HG02884 (cell line): ENCODE measurements around the gene TNS3.
"Not testable (repeated sequence)": the region's sequence is repeated elsewhere in the genome, so short reads cannot be mapped to it uniquely, and the experiment has no call there.

Experiments used
- ATAC-seq: cut with Tn5 transposase; IDR thresholded peaks from one replicate; pipeline ENCODE4 v1.9.1; 2021; ENCODE audit warnings: mild to moderate bottlenecking, moderate library complexity; ENCODE audit not compliant: unreplicated experiment

The TNS3 gene

DNA sequence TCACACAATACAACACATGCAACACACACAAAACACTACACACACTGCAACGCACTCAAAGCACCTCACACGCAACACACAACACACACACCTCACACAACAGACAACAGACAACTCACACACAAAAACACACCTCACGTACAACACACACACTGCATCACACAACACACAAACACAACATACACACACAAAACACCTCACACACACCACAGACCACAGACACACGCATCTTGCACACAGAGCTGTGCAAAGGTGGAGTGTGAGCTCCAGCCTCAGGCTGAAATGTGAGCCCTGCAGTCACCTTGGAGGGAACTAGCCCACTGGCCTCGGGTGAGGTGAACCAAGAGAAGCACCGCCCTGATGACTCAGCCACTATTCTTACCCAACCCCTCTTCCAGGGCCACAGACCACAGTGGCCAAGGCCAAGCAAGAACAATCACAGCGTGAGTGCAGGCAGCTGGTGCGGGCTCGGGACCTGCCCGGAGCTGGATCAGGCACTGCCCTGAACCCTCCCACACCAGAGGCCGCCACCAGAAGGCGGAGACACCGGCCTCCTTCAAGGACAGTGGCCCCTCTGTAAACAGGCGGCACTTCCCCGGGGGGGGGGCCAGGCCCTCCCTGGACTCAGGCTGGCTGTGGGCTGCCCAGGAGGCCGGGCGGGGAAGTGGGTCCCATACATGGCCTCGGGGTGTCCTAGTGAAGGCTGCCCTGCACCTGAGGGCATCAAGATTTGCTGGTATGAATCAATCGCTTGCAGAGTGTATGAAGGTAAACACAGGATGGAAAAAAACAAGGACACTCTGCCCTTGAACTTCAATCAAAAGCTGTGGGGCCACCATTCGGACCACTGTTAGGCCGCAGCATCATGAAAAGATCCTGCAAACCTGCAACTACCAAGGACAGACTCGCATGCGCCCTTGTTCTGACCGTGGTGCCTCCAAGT is 106.7 kb downstream of the TNS3 start:
- ATAC-seq, result peak; percentile 94

DNA sequence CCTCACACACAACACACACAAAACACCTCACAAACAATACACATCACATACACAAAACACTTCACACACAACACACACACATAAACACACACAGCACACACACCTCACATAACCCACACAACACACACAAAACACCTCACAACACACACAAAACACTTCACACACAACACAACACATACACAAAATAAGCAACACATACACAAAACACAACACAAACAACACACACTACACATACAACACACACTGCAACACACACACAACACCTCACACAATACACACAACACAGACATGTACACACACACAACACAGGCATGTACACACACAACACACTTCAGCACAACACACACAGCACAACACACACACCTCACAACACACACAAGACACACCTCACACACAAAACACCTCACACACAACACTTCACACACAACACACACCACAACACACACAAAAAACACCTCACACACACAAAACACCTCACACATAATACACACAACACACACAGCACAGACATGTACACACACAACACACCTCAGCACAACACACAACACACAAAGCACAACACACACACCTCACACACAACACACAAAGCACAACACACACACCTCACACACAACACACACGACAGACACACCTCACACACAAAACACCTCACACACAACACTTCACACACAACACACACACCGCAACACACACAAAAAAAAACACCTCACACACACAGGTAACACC is 107.5 kb downstream of the TNS3 start:
- no peak for ATAC-seq

DNA sequence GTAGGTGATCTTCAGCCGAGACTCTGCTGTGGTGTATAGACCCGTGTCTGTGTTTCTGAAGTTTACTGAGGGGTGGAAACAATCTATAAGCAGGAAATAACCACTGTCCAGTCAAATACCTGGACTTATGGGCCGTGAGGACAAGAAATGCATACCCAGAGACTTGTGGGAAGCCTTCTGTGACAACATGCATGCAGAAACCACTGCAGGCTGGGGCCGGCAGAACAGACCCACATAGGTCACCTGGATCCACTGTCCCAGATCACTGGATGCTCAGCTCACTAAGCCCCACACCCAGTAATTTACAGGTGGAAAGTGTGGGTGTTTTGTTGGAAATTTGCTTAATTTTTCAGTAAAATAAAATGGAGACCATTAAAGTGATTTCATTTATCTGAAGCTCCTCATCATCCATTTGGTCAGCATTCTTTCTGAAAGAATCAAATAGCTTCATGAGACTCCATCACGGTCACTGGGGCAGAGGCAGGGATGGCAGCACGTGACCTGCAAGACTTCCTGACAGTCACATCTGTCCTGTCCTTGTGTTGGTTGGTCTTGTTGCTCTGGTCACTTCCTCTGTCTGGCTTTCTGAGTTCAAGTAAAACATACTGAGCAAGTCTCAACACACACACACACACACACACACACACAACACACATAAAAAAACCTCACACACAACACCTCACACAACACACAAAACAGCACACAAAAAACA is 108.3 kb downstream of the TNS3 start:
- ATAC-seq, result no peak

DNA sequence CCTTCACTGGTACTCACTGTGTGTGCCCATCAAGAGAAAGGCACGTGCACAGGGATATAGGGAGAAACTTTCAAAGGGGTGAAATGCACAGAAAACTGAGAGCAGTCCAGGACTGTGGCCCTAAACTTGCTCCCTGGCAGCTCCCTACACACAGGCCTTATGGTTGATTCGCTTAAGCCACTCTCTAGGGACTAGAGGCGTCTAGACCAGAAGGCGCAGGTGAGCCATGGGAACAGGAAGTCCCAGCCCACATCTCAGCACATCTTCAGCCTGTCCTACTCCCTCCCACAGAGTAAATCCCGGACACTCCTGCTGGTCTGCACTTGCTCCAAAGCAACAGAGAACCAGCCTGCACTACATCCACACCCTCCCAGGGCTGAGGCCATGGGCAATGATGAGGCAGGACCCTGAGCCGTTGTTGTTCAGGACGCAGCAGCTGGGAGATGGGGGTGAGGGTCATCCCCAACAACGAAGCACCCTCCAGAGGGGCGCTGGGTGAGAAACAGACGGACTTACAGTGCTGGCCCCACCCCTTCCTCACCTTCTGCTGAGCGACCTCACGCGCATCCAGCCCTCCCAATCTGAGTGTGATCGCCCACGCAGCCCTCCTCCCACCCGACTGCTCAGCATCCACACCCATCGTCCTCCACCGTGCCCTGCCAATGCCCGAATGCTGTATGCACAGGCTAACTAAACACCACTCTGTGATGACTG is 109.3 kb downstream of the TNS3 start:
- no peak for ATAC-seq

GRCh38 chr7:47471831-47472230 is 110.1 kb downstream of the TNS3 start:
- ATAC-seq, result no peak

DNA sequence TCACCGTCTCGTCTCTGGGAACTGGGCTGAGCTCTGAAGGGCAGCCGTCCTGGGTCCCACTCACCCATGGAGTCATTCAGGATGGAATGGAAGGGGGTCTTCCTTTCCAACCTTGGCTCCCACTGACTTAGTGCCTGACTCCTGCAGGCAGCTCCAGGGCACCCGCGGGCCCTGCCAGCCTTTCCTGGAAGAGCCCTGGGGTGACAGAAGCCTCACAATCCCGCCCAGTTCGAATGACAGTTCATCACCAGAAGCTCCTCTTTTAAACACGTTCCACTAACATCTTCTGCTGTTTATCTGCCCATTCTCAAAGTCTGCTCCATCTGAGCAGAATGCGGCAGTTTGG is 110.6 kb downstream of the TNS3 start:
- no peak for ATAC-seq

DNA sequence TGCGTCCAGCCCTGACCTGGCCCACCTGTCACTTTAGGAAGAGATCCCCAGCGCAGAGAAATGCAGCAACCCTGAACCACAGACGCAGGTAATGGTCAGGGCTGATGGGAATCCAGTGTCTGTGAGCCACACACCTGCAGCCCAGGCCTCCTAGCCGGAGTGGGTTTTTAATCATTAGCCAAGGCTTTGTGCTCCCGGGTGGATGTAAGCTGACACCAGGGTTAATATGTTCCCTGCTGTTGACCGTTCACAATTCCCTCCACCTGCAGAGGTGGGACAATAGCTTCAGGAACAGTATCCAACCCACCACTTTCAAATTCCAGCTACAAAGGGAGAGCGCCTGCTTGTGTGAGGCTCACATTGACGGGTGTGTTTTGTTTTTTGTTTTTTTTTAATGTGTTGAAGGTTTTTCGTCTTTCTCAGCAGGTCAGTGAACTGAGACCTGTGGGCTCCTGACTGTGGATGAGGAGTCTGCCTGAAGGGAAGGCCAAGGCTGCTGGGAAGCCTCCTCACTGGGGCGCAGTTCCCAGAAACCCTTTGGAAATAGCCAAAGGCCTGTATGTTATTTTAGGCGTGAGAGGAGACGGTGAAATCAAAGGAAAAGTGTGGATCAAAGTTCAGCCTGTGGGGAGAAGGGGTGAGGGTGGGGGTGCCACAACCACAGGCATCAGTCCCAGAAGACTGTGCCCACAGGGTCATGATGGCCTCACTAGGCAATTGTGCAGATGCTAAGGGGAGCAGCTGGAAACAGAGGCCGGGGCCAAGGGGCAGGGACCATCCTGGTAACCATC is 111.1 kb downstream of the TNS3 start:
- no peak for ATAC-seq

DNA sequence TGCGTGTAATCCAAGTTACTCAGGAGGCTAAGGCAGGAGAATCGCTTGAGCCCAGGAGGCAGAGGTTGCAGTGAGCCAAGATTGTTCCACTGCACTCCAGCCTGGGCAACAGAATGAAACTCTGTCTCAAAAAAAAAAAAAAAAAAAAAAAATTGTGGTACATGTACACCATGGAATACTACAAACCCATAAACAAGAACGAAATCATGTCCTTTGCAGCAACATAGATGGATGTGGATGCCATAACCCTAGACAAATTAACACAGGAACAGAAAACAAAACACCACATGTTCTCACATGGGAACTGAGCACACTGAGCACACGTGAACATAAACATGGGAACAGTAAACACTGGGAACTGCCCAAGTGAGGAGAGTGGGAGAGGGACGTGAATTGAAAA is 112.1 kb downstream of the TNS3 start:
- ATAC-seq, result not testable (repeated sequence)

GRCh38 chr7:47466832-47467231 is 115.1 kb downstream of the TNS3 start:
- no peak for ATAC-seq

DNA sequence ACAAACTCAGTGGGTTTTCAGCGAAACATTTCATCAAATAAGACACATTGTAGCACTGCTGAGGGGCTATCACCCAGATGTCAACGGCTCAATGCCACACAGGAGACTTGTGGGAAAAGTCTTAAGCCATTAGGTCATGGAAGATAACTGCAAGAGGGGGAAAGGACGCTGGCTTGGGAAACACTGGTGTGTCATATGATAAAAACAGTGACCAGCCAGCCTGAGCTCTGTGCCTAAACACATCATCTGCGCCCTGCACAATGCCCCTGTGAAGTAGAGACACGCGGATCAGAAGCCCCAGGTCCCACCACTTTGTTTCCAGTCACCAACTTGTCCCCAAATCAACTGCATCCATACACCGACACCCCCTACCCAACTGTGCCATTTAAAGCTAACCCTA is 116.7 kb downstream of the TNS3 start:
- no peak for ATAC-seq

DNA sequence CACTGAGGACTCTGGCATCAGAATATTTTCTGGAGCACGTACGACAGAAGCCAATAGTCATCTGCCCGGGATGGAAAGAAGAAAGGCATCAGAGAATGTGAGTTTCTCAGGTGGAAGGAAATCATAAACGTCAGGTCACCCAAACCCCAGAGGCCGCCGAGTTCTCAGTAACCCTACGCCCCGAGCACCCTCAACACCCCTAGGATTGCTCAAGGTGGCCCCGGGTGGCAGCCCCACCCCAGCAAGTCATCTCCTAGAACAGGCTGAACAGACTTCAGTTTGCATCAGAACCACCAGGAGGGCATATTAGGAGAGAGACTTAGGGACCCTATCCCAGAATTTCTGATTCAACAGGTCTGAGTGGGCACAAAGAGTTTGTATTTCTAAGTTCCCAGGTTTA is 117.6 kb downstream of the TNS3 start:
- ATAC-seq, result no peak

- no peak for ATAC-seq
Observed at GRCh38 chr7:47461746-47462145, 120.2 kb downstream of the TNS3 start.

DNA sequence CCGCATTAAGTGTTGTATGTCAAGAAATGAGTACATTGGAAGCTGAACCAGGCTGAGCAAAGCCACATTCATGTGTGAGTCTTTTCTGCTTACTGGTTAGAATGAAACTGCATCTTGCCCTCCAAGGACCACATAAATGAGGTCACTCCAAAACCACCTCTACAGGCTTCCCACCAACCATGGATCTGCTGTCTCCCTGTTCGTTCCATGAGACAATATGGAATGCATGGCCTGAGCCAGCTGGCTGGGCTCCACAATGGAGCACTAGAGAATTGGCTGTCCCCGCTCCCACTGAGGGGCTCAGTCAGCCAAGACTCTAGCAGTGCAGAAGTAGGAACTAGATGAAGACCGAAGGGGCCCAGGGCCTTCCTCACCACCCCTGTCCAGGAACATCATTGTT is 120.8 kb downstream of the TNS3 start:
- no peak for ATAC-seq

GRCh38 chr7:47460251-47460989 is 121.5 kb downstream of the TNS3 start:
- no peak for ATAC-seq

GRCh38 chr7:47458486-47458885 is 123.4 kb downstream of the TNS3 start:
- ATAC-seq, result no peak

DNA sequence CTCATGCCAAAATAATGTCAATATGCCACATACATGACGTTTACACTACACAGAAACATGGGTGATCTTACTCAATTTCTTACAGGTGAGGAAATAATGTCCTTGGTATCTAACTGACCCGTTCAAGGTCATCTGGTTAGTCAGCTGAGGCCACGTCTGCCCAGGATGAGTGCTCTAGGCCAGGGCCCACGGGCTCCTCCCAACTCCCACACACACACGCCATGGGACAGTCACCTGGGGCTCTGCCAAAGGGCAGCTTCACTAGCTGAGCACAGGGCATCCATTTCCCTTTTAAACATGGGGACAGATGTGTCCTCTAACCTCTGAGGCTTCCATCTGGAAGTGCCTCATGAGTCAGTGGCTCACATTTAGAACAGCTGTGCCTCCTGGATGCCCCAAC is 123.9 kb downstream of the TNS3 start:
- ATAC-seq, result no peak

DNA sequence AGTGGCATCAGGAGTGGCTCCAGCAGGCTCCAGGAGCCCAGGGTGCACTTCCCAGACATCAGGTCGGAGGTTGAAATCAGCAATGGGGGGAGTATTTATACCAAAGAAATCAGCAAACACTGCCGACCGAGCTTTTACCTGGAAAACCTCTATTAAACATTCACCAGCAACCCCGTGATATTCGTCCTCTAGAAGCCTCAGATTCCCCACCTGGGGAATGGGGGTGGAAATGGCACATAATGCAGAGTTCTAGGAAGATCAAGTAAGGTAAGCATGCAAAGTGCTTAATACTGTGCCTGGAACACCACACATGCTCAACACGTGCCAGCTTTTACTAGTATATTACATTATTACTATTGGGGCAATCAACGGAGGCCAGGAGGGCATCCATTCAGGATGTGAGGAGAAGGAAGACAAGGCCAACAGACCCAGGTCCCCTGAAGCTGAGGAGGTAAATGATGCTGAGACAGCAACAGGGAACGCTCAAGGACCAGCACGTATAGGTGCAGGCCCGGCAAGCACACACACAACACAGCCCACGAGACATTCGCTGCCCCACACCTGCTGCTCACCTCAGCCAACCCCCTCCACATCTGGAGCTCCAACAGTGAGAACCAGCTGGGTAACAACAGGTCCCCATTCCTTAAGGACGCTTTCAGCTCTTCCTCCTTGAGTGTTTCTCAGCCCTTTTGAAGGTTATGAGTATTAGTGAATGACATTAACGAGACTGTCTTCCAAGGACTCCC is 125.5 kb downstream of the TNS3 start:
- ATAC-seq, result no peak

DNA sequence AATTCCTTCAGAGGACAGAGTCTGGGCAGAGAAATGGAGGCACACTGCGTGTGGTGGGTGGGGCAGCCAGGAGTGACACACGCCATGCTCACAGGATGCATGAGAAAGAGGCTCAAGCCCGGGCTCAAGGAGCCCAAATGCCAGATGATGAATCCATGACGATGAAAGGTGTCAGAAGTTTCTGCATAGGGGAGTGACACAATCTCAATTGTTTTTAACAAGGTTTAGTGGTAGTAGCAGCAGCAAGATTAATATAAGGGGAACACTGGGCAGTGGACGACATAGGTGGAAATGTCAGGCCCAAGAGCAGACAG is 126.1 kb downstream of the TNS3 start:
- ATAC-seq, result no peak
